Ishikawa (cell line): Measurements from ENCODE around the gene PIBF1.

Experiments
- EP300 ChIP-seq: IDR thresholded peaks from 2 replicates; pipeline ENCODE4 v1.6.1; 2012; ENCODE audit warnings: borderline replicate concordance
- NFIC ChIP-seq: IDR thresholded peaks from 2 replicates; pipeline ENCODE4 v1.6.1; 2012
- RAD21 ChIP-seq: IDR thresholded peaks from 2 replicates; pipeline ENCODE4 v1.6.1; 2012; ENCODE audit warnings: low read depth
- REST ChIP-seq: IDR thresholded peaks from 2 replicates; pipeline ENCODE4 v1.6.1; 2012; ENCODE audit warnings: low read depth, mild to moderate bottlenecking
- TAF1 ChIP-seq: IDR thresholded peaks from 2 replicates; pipeline ENCODE4 v1.6.1; 2012; ENCODE audit warnings: low read depth, mild to moderate bottlenecking
- TCF12 ChIP-seq: IDR thresholded peaks from 2 replicates; pipeline ENCODE4 v1.6.1; 2012; ENCODE audit warnings: low read depth
- YY1 ChIP-seq: IDR thresholded peaks from 2 replicates; pipeline ENCODE4 v1.6.1; 2012; ENCODE audit warnings: low read depth

GRCh38 chr13:72889495-72889894, 107.6 kb downstream of the PIBF1 start:
- TF ChIP-seq YY1 (no peak), NFIC (no peak), RAD21 (no peak), REST (no peak), EP300 (no peak), TCF12 (no peak), TAF1 (no peak)
